Progenitor cell of endocrine pancreas (in vitro differentiated cells): ENCODE measurements around the gene KIAA1755. TPM values are rescaled to one million over a fixed set of nuclear protein-coding genes. Genes with fewer than 3 reads are reported as not detected.

Experiments
- DNase-seq: peaks from one replicate; pipeline ENCODE4 v3.0.0; 2021; ENCODE audit warnings: low spot score; ENCODE audit not compliant: unreplicated experiment
- H3K27ac Mint-ChIP-seq: 2 replicates; pipeline ENCODE4 v1.8.0; 2021; ENCODE audit warnings: mild to moderate bottlenecking, moderate library complexity, mixed read lengths
- H3K27me3 Mint-ChIP-seq: 2 replicates; pipeline ENCODE4 v1.8.0; 2021; ENCODE audit warnings: mixed read lengths
- H3K36me3 Mint-ChIP-seq: 2 replicates; pipeline ENCODE4 v1.8.0; 2022; ENCODE audit warnings: mixed read lengths; ENCODE audit not compliant: insufficient read depth
- H3K4me1 Mint-ChIP-seq: 2 replicates; pipeline ENCODE4 v1.8.0; 2021; ENCODE audit warnings: low read depth, mixed read lengths
- H3K4me3 Mint-ChIP-seq: 2 replicates; pipeline ENCODE4 v1.8.0; 2021; ENCODE audit warnings: low read depth, mild to moderate bottlenecking, moderate library complexity, mixed read lengths
- H3K9me3 Mint-ChIP-seq: 2 replicates; pipeline ENCODE4 v1.8.0; 2021; ENCODE audit warnings: low read depth, mixed read lengths
- total RNA-seq: library from RNA; stranded (reverse); gene quantifications from 2 replicates; pipeline ENCODE4 v1.2.1, GENCODE V29; 2021
- TF ChIP-seq, protein P1 (sequence below): fragments of 200-600 bp; sonication (generic); IDR thresholded peaks from one replicate; pipeline ENCODE4 v1.5.0; 2021; ENCODE audit warnings: antibody characterized with exemption, mild to moderate bottlenecking; ENCODE audit not compliant: unreplicated experiment

Gene KIAA1755
- total RNA-seq, 1 donor from 2014 or later, result 0.29 TPM

DNA sequence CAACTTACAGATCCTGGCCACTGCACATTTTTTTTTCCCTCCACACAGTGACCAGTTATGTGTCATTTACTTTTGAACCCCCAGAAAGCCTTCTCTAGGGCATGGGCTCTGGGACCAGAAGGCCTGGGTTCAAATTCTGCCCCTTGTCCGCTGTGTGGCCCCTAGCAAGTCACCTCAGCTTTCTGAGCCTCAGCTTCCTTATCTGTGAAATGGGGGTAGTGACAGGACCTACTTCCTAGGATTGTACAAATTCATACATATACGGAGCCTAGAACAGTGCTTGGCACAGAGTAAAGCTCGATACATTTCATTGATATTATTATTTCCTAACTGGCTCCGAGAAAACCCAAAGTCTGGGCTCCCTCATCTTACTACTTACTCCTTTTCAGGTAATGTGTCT lies 45.0 kb upstream of the KIAA1755 start:
- no peak overlapping the region for H3K4me3 Mint-ChIP-seq
- H3K9me3 Mint-ChIP-seq, result no peaks in the 10 kb centered on the region
- no peaks in the 10 kb centered on the region for H3K4me1 Mint-ChIP-seq
- TF ChIP-seq, protein P1, sequence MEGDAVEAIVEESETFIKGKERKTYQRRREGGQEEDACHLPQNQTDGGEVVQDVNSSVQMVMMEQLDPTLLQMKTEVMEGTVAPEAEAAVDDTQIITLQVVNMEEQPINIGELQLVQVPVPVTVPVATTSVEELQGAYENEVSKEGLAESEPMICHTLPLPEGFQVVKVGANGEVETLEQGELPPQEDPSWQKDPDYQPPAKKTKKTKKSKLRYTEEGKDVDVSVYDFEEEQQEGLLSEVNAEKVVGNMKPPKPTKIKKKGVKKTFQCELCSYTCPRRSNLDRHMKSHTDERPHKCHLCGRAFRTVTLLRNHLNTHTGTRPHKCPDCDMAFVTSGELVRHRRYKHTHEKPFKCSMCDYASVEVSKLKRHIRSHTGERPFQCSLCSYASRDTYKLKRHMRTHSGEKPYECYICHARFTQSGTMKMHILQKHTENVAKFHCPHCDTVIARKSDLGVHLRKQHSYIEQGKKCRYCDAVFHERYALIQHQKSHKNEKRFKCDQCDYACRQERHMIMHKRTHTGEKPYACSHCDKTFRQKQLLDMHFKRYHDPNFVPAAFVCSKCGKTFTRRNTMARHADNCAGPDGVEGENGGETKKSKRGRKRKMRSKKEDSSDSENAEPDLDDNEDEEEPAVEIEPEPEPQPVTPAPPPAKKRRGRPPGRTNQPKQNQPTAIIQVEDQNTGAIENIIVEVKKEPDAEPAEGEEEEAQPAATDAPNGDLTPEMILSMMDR, result no peak
- no peak overlapping the region for H3K27ac Mint-ChIP-seq
- H3K27me3 Mint-ChIP-seq, result peaks cover 6% of the 10 kb centered on the region
- H3K36me3 Mint-ChIP-seq, result no peaks in the 10 kb centered on the region
- no peak for DNase-seq

DNA sequence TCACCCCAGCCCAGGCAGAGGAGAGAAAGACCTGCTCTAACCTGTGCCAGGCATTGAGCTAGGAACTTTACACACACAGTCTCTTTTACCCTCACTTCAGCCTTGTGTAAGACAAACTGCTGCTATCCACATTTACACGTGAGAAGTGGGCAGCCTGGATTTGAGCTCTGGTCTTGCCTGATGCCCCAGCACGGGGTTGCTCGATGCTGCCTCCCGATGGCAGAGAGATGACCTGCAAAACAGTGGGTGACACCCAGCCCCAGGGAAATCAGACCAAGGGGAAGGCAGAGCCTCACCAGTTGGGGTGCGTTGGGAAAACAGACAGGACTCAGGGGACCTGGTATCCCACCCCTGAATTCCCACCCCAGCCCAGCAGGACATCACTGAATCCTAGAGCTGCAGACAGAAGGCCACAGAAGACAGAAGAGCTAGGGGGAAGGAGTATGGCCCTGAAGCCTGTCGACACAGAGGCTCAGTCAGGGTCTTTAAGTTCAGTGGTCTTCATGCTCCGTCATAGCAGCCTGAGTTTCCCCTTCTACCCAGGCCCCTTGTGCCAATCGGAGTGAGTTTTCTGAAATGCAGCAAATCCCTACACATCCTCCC lies 44.4 kb upstream of the KIAA1755 start:
- Mint-ChIP-seq H3K27me3 (peaks cover 6% of the 10 kb centered on the region), H3K4me3 (no peak overlapping the region), H3K4me1 (peaks cover 4% of the 10 kb centered on the region), H3K36me3 (no peaks in the 10 kb centered on the region), H3K9me3 (no peaks in the 10 kb centered on the region), H3K27ac (no peak overlapping the region)
- no peak for DNase-seq
- TF ChIP-seq, protein P1, result peak; percentile 36

DNA sequence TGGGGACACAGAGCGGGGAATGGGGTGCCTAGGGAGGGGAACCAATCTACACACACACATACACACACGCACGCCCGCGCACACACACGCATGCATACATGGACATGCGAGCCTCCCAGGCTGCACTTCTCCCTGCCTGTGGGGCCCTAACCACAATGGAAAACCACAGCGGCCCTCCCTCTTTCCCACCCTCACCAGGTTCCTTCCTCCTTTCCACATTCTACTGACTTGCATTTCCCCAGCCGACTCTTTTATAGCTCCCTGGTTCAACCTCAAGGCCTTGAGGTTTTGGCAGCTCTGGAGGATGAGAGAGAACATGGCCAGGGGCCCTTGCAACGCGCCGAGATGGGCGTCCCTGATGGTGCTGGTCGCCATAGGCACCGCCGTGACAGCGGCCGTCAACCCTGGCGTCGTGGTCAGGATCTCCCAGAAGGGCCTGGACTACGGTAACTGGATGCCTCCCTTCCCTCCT lies 43.4 kb upstream of the KIAA1755 start, which contains the start of gene BPI:
BPI (plus strand) TSS at position 249 of the 472 bp plus-strand sequence; CDS start at position 317, 68 bp downstream.
- H3K27me3 Mint-ChIP-seq, result peaks cover 6% of the 10 kb centered on the region
- H3K27ac Mint-ChIP-seq, result no peak within 1 kb of the TSS
- no peaks in the 10 kb centered on the region for H3K36me3 Mint-ChIP-seq
- H3K9me3 Mint-ChIP-seq, result no peaks in the 10 kb centered on the region
- DNase-seq, result no peak
- TF ChIP-seq, protein P1, result no peak
- peaks cover 8% of the 10 kb centered on the region for H3K4me1 Mint-ChIP-seq
- H3K4me3 Mint-ChIP-seq, result no peak within 1 kb of the TSS

DNA sequence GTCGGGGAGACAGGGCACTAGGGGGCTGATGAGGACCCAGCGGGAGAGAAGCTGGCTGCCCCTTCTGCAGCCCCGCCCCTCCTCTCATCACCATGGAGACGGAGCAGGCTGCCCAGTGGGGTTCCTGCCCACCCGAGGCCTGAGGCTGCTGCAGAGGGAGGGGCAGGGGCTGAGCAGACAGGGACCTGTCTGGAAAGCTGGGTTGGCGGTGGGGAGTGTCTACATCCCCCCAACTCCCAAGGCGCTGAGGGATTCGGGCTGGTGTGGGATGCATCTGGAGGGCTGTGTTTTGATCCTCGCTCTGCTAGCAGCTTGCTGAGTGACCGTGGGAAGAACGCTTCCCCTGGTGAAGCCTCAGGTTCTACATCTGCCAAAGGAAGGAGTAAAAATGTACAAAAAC lies 42.3 kb upstream of the KIAA1755 start:
- Mint-ChIP-seq H3K27me3 (peaks cover 6% of the 10 kb centered on the region), H3K4me3 (no peak overlapping the region), H3K4me1 (peaks cover 9% of the 10 kb centered on the region), H3K9me3 (no peaks in the 10 kb centered on the region), H3K27ac (no peak overlapping the region), H3K36me3 (no peaks in the 10 kb centered on the region)
- TF ChIP-seq, protein P1, result no peak
- no peak for DNase-seq

DNA sequence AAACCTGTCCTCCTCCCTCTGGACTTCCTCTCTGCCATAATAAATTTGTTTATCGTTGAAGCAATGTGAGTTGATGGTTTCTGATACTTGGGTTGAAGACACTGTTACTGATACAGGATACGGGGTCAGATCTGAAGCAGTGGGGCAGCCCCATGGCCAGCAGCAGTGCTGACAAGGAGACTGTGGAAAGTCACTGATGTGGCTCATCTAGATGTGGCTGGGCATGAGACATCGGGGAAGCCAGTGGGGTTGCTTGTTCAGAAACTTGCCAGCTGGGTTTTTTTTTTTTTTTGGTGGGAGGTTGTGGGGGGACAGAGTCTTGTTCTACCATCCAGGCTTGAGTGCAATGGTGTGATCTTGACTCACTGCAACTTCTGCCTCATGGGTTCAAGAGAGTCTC lies 40.8 kb upstream of the KIAA1755 start:
- TF ChIP-seq, protein P1, result no peak
- Mint-ChIP-seq H3K27me3 (peaks cover 6% of the 10 kb centered on the region), H3K9me3 (no peaks in the 10 kb centered on the region), H3K36me3 (no peaks in the 10 kb centered on the region), H3K4me1 (peaks cover 9% of the 10 kb centered on the region), H3K4me3 (no peak overlapping the region), H3K27ac (no peak overlapping the region)
- no peak for DNase-seq
